HCT116 (cell line): ENCODE measurements around the gene ADAMTS16. TPM values are rescaled to one million over a fixed set of nuclear protein-coding genes. Genes with fewer than 3 reads are reported as not detected.

Experiments
- ATAC-seq: fragments of 200-7000 bp; cut with Tn5 transposase; 2 replicates; pipeline ENCODE4 v1.9.1; 2020; ENCODE audit warnings: mild to moderate bottlenecking, moderate library complexity
- BruUV-seq: library from RNA; stranded (reverse); fragments of 400-500 nt; replicated peaks from 2 replicates; lab custom pipeline; 2021; lab: Mats Ljungman, UMichigan
- CTCF ChIA-PET: fragments of 300-600 bp; sonication (Branson Sonifier 250); formaldehyde crosslinking; loops from one replicate; lab custom pipeline; 2021; ENCODE audit warnings: antibody characterized with exemption; lab: Charles Lee
- POLR2A ChIA-PET: fragments of 300-600, 350-600 bp; sonication (Branson Sonifier 250); formaldehyde crosslinking; loops from one replicate; lab custom pipeline; 2021; ENCODE audit warnings: antibody characterized with exemption; lab: Charles Lee
- RAD21 ChIA-PET, 2 experiments: fragments of 300-600 bp; sonication (Branson Sonifier 250); formaldehyde crosslinking; loops; one replicate each; lab custom pipeline; 2023; ENCODE audit warnings: low total read pairs in 2 of 2; ENCODE audit not compliant: uncharacterized antibody in 2 of 2, unreplicated experiment in 2 of 2, low non-redundant PET in 1 of 2; lab: Charles Lee
- DNase-seq: peaks from one replicate; pipeline ENCODE4 v3.0.0-alpha.2; 2010; ENCODE audit warnings: low read depth, low spot score
- H2AFZ ChIP-seq: fragments of 200-600 bp; shearing (Covaris generic), sonication (generic); 2 replicates; pipeline ENCODE4 v1.6.1; 2017; ENCODE audit warnings: low read depth, mixed run types, mixed read lengths, antibody characterized with exemption, low read length; ENCODE audit not compliant: poor library complexity, severe bottlenecking
- H3K27ac ChIP-seq: 2 replicates; pipeline ENCODE4 v1.5.1; 2012; ENCODE audit warnings: low read depth, low read length
- H3K27me3 ChIP-seq: fragments of 200-600 bp; sonication (generic); 2 replicates; pipeline ENCODE4 v1.6.1; 2016; ENCODE audit warnings: mixed run types, low read length, mixed read lengths; ENCODE audit not compliant: insufficient read depth
- H3K36me3 ChIP-seq, 2 experiments: fragments of 200-500 bp in 1 of 2; fragments of 200-600 bp in 1 of 2; sonication (Bioruptor generic) in 1 of 2; sonication (generic) in 1 of 2; 2 replicates each; pipeline versions ENCODE4 v1.5.1 to v1.6.1; 2014 to 2016; ENCODE audit warnings: low read length in 2 of 2, inconsistent platforms in 1 of 2, mixed read lengths in 1 of 2, mixed run types in 1 of 2; ENCODE audit not compliant: insufficient read depth in 2 of 2, control insufficient read depth in 1 of 2
- H3K4me1 ChIP-seq, 2 experiments: fragments of 200-600 bp in 1 of 2; sonication (generic) in 1 of 2; 2 replicates each; pipeline versions ENCODE4 v1.5.1 to v1.6.1; 2012 to 2017; ENCODE audit warnings: low read length in 2 of 2, inconsistent platforms in 1 of 2, mild to moderate bottlenecking in 1 of 2, mixed read lengths in 1 of 2, mixed run types in 1 of 2, moderate library complexity in 1 of 2; ENCODE audit not compliant: insufficient read depth in 2 of 2, control insufficient read depth in 1 of 2
- H3K4me2 ChIP-seq: fragments of 200-600 bp; sonication (generic); 2 replicates; pipeline ENCODE4 v1.6.1; 2017; ENCODE audit warnings: mixed run types, low read length, mixed read lengths
- H3K4me3 ChIP-seq, 2 experiments: fragments of 200-600 bp in 1 of 2; sonication (generic) in 1 of 2; replicated peaks in 1 of 2; 2 replicates each; pipeline ENCODE4 v1.5.1; 2011 to 2016; ENCODE audit warnings: low read length in 2 of 2, control low read depth in 1 of 2, low read depth in 1 of 2, mild to moderate bottlenecking in 1 of 2, mixed read lengths in 1 of 2, mixed run types in 1 of 2
- H3K79me2 ChIP-seq: fragments of 200-600 bp; sonication (generic); 2 replicates; pipeline ENCODE4 v1.6.1; 2017; ENCODE audit warnings: mild to moderate bottlenecking, mixed run types, low read length, moderate library complexity, mixed read lengths; ENCODE audit not compliant: insufficient read depth
- H3K9ac ChIP-seq: fragments of 200-600 bp; sonication (generic); 2 replicates; pipeline ENCODE4 v1.6.1; 2016; ENCODE audit warnings: low read length, mixed read lengths
- H3K9me2 ChIP-seq: fragments of 200-600 bp; sonication (generic), shearing (Covaris generic); 2 replicates; pipeline ENCODE4 v1.6.1; 2017; ENCODE audit warnings: mixed run types, mild to moderate bottlenecking, moderate library complexity; ENCODE audit not compliant: insufficient read depth
- H3K9me3 ChIP-seq, 2 experiments: fragments of 200-500 bp in 1 of 2; fragments of 200-600 bp in 1 of 2; sonication (Bioruptor generic) in 1 of 2; sonication (generic) in 1 of 2; 2 replicates each; pipeline ENCODE4 v1.6.1; 2014 to 2017; ENCODE audit warnings: low read length in 2 of 2, mixed read lengths in 2 of 2, inconsistent platforms in 1 of 2, low read depth in 1 of 2, mild to moderate bottlenecking in 1 of 2, mixed run types in 1 of 2, moderate library complexity in 1 of 2; ENCODE audit not compliant: control insufficient read depth in 1 of 2, insufficient read depth in 1 of 2
- H4K20me1 ChIP-seq: fragments of 200-600 bp; sonication (generic), shearing (Covaris generic); 2 replicates; pipeline ENCODE4 v1.6.1; 2017; ENCODE audit warnings: mixed run types, mild to moderate bottlenecking, moderate library complexity; ENCODE audit not compliant: insufficient read depth
- CEBPB ChIP-seq: IDR thresholded peaks from 2 replicates; pipeline ENCODE4 v1.6.1; 2012; ENCODE audit warnings: low read depth
- CTCF ChIP-seq, 3 experiments: fragments of 200-600 bp in 1 of 3; sonication (generic) in 1 of 3; IDR thresholded peaks in 2 of 3; conservative IDR thresholded peaks in 1 of 3; 2 replicates each; pipeline ENCODE4 v1.5.1; 2012 to 2017; ENCODE audit warnings: low read depth in 2 of 3, low read length in 2 of 3, antibody characterized with exemption in 1 of 3, borderline replicate concordance in 1 of 3, control low read depth in 1 of 3, mild to moderate bottlenecking in 1 of 3, mixed read lengths in 1 of 3, mixed run types in 1 of 3, moderate library complexity in 1 of 3; ENCODE audit not compliant: insufficient read depth in 1 of 3
- EGR1 ChIP-seq: IDR thresholded peaks from 2 replicates; pipeline ENCODE4 v1.6.1; 2012; ENCODE audit warnings: low read depth
- ELF1 ChIP-seq: IDR thresholded peaks from 2 replicates; pipeline ENCODE4 v1.6.1; 2012; ENCODE audit warnings: low read depth, borderline replicate concordance
- EZH2 ChIP-seq: fragments of 200-600 bp; sonication (generic); IDR thresholded peaks from 2 replicates; pipeline ENCODE4 v1.6.1; 2017; ENCODE audit warnings: antibody characterized with exemption, mixed run types
- EZH2phosphoT487 ChIP-seq: fragments of 200-600 bp; IDR thresholded peaks from 2 replicates; pipeline ENCODE4 v1.6.1; 2018; ENCODE audit warnings: antibody characterized with exemption, borderline replicate concordance
- FOSL1 ChIP-seq: IDR thresholded peaks from 2 replicates; pipeline ENCODE4 v1.6.1; 2012; ENCODE audit warnings: low read depth
- JUND ChIP-seq: IDR thresholded peaks from 2 replicates; pipeline ENCODE4 v1.6.1; 2012
- MAX ChIP-seq: IDR thresholded peaks from 2 replicates; pipeline ENCODE4 v1.6.1; 2012
- SIN3A ChIP-seq: IDR thresholded peaks from 2 replicates; pipeline ENCODE4 v1.6.1; 2012; ENCODE audit warnings: low read depth
- SP1 ChIP-seq: IDR thresholded peaks from 2 replicates; pipeline ENCODE4 v1.6.1; 2012; ENCODE audit warnings: low read depth
- TCF7L2 ChIP-seq: IDR thresholded peaks from 2 replicates; pipeline ENCODE4 v1.7.0; 2011; ENCODE audit warnings: borderline replicate concordance, inconsistent platforms; ENCODE audit not compliant: insufficient read depth, insufficient read length; ENCODE audit errors: extremely low read depth
- YY1 ChIP-seq: IDR thresholded peaks from 2 replicates; pipeline ENCODE4 v1.6.1; 2011; ENCODE audit warnings: low read length, low read depth, moderate library complexity, mild to moderate bottlenecking; ENCODE audit not compliant: insufficient replicate concordance; ENCODE audit errors: extremely low read depth
- ZFX ChIP-seq: fragments of 450-650 bp; IDR thresholded peaks from 2 replicates; pipeline ENCODE4 v1.6.1; 2017
- ZNF274 ChIP-seq: fragments of 200-500 bp; sonication (Bioruptor generic); IDR thresholded peaks from 2 replicates; pipeline ENCODE4 v1.6.1; 2014; ENCODE audit warnings: mild to moderate bottlenecking, low read depth, low read length, inconsistent platforms
- intact Hi-C: fragments of 100-400 bp; cut with micrococcal nuclease; formaldehyde crosslinking; loops from 2 replicates; pipeline ENCODE4 v1.10.0; 2022
- total RNA-seq: library from RNA; stranded (reverse); gene quantifications from one replicate; pipeline ENCODE4 v1.2.1, GENCODE V29; 2021; ENCODE audit not compliant: unreplicated experiment
- TF ChIP-seq, protein P1 (sequence below): IDR thresholded peaks from 2 replicates; pipeline ENCODE4 v1.6.1; 2012; ENCODE audit warnings: low read depth
- TF ChIP-seq, protein P2 (sequence below): IDR thresholded peaks from 2 replicates; pipeline ENCODE4 v1.6.1; 2012

Gene ADAMTS16
- total RNA-seq, 1 experiment from 2014 or later = 2.4 TPM

DNA sequence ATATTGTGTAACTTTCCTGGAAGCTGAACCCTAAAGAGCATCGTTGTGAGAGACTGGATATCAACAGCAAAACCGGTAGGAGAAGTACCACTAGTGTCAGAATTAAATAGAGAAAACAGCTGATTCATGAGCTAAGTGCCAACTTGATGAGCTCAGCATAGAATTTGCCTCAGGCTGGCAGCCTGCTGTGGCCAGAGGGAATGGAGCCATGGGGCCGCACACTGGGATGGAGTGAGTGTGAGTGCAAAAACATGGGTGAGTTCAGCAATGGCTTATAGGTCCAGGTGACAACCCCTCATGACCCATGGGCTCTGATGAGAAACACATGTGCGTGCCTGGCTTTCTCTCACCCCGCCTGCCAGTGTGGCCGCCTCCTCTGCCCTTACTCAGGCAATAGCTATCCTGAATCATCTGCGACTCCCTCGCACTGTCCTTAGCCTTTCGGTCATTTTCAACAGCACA lies 25.4 kb downstream of the ADAMTS16 start:
- H3K27ac ChIP-seq = no peak overlapping the region
- DNase-seq (no peak), ATAC-seq (no peak)
- no peaks in the 10 kb centered on the region for H3K27me3 ChIP-seq
- no peak overlapping the region for H3K4me3 ChIP-seq
- ChIA-PET RAD21 (no interaction called here), POLR2A (no interaction called here), CTCF (no interaction called here)
- H3K9me3 ChIP-seq = no peaks in the 10 kb centered on the region
- no peaks in the 10 kb centered on the region for H3K4me1 ChIP-seq
- no peaks in the 10 kb centered on the region for H3K9me2 ChIP-seq
- no peak overlapping the region for H3K9ac ChIP-seq
- intact Hi-C loops = no loop called here
- no peak overlapping the region for H2AFZ ChIP-seq
- H3K36me3 ChIP-seq = no peaks in the 10 kb centered on the region
- TF ChIP-seq ZNF274 = no peak
- no peak for TF ChIP-seq TCF7L2
- no peak for TF ChIP-seq YY1
- no peak for TF ChIP-seq SP1
- no peak for TF ChIP-seq EZH2
- TF ChIP-seq, protein P1, sequence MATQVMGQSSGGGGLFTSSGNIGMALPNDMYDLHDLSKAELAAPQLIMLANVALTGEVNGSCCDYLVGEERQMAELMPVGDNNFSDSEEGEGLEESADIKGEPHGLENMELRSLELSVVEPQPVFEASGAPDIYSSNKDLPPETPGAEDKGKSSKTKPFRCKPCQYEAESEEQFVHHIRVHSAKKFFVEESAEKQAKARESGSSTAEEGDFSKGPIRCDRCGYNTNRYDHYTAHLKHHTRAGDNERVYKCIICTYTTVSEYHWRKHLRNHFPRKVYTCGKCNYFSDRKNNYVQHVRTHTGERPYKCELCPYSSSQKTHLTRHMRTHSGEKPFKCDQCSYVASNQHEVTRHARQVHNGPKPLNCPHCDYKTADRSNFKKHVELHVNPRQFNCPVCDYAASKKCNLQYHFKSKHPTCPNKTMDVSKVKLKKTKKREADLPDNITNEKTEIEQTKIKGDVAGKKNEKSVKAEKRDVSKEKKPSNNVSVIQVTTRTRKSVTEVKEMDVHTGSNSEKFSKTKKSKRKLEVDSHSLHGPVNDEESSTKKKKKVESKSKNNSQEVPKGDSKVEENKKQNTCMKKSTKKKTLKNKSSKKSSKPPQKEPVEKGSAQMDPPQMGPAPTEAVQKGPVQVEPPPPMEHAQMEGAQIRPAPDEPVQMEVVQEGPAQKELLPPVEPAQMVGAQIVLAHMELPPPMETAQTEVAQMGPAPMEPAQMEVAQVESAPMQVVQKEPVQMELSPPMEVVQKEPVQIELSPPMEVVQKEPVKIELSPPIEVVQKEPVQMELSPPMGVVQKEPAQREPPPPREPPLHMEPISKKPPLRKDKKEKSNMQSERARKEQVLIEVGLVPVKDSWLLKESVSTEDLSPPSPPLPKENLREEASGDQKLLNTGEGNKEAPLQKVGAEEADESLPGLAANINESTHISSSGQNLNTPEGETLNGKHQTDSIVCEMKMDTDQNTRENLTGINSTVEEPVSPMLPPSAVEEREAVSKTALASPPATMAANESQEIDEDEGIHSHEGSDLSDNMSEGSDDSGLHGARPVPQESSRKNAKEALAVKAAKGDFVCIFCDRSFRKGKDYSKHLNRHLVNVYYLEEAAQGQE = no peak
- TF ChIP-seq SIN3A = no peak
- no peak for TF ChIP-seq EGR1
- TF ChIP-seq JUND = no peak
- no peak for TF ChIP-seq ZFX
- TF ChIP-seq MAX = no peak
- TF ChIP-seq FOSL1 = no peak
- TF ChIP-seq CEBPB = no peak
- TF ChIP-seq EZH2phosphoT487 = no peak
- TF ChIP-seq, protein P2, sequence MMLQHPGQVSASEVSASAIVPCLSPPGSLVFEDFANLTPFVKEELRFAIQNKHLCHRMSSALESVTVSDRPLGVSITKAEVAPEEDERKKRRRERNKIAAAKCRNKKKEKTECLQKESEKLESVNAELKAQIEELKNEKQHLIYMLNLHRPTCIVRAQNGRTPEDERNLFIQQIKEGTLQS = no peak
- no peak for TF ChIP-seq CTCF (IDR thresholded peaks at IDR 0.05 in 2 of 3, conservative IDR thresholded peaks at IDR 0.05 in 1 of 3; ENCODE audit: borderline replicate concordance in 1 of 3, insufficient read depth in 1 of 3, low read depth in 2 of 3, low read length in 2 of 3)
- no peak for TF ChIP-seq ELF1
- no peak overlapping the region for H3K4me2 ChIP-seq
- no peaks in the 10 kb centered on the region for H4K20me1 ChIP-seq
- H3K79me2 ChIP-seq = no peaks in the 10 kb centered on the region
- BruUV-seq = no TSS peak
